ENCODE measurements around the gene EVI5. TPM values are rescaled to one million over a fixed set of nuclear protein-coding genes. Genes with fewer than 3 reads are reported as not detected.

Gene EVI5
- total and polyA plus RNA-seq, 4 experiments from 2014 or later: 0.16 to 1.7 (median 0.57) TPM

- H3K9me3 ChIP-seq (ENCODE audit: control insufficient read depth in 1 of 2, low read length in 2 of 2): no peaks in the 10 kb centered on the region
- POLR2A ChIA-PET (ENCODE audit: partially characterized antibody): interaction anchor here (0.9 kb wide), 1 partner anchor 14 kb away, joined by 5 read pairs; no protein-coding TSS in a partner anchor
- CTCF ChIA-PET (ENCODE audit: partially characterized antibody): no interaction called here
- DNase-seq: no peak
- H3K27me3 Mint-ChIP-seq: no peaks in the 10 kb centered on the region
- no peak overlapping the region for H3K27ac ChIP-seq (ENCODE audit: low read depth, low read length)
- H3K9me3 Mint-ChIP-seq: no peaks in the 10 kb centered on the region
- no peak overlapping the region for H3K4me3 ChIP-seq (ENCODE audit: low read length in 2 of 2)
- no peaks in the 10 kb centered on the region for H3K27me3 ChIP-seq (ENCODE audit: insufficient read depth, low read length)
- intact Hi-C loops (cut with micrococcal nuclease): no loop called here
- no peak overlapping the region for H3K27ac Mint-ChIP-seq
- H3K4me1 ChIP-seq (ENCODE audit: insufficient read depth, low read length): peaks cover 28% of the 10 kb centered on the region
- no peak overlapping the region for H3K4me3 Mint-ChIP-seq
- peaks cover 4 to 23% of the 10 kb centered on the region in 2 donors for H3K36me3 Mint-ChIP-seq
- peaks cover 24 to 47% (median 33%) of the 10 kb centered on the region in 4 donors for H3K4me1 Mint-ChIP-seq
- no peaks in the 10 kb centered on the region for H3K36me3 ChIP-seq (ENCODE audit: insufficient read depth, low read length)
These were observed 314.7 kb downstream of the EVI5 start for GRCh38 chr1:92470216-92470615.

- H3K27me3 ChIP-seq (ENCODE audit: insufficient read depth, low read length): no peaks in the 10 kb centered on the region
- no peaks in the 10 kb centered on the region for H3K36me3 ChIP-seq (ENCODE audit: insufficient read depth, low read length)
- no peak for DNase-seq
- no peaks in the 10 kb centered on the region for H3K9me3 Mint-ChIP-seq
- H3K4me1 ChIP-seq (ENCODE audit: insufficient read depth, low read length): peaks cover 29% of the 10 kb centered on the region
- H3K4me3 ChIP-seq (ENCODE audit: low read length in 2 of 2): no peak overlapping the region
- intact Hi-C loops (cut with micrococcal nuclease): no loop called here
- no peak overlapping the region for H3K27ac ChIP-seq (ENCODE audit: low read depth, low read length)
- ChIA-PET CTCF (ENCODE audit: partially characterized antibody) (interaction anchor here (1.1 to 1.6 kb wide), 2 partner anchors 71 to 157 kb away, joined by 3 read pairs; no protein-coding TSS in a partner anchor), POLR2A (ENCODE audit: partially characterized antibody) (interaction anchor here (0.7 to 3.0 kb wide), 6 partner anchors 9 to 524 kb away, joined by 3 to 14 read pairs (median 5); partner anchors contain the start of gene GFI1)
- H3K27ac Mint-ChIP-seq: peak overlapping the region in 1 of 7 donors; percentile 13
- no peaks in the 10 kb centered on the region for H3K27me3 Mint-ChIP-seq
- peaks cover 22 to 45% (median 31%) of the 10 kb centered on the region in 4 donors for H3K4me1 Mint-ChIP-seq
- H3K4me3 Mint-ChIP-seq: no peak overlapping the region
- H3K36me3 Mint-ChIP-seq: peaks cover 4 to 8% of the 10 kb centered on the region in 2 donors
- H3K9me3 ChIP-seq (ENCODE audit: control insufficient read depth in 1 of 2, low read length in 2 of 2): no peaks in the 10 kb centered on the region
These were observed 318.1 kb downstream of the EVI5 start for GRCh38 chr1:92466683-92467352.

GRCh38 chr1:92465256-92465647, 319.7 kb downstream of the EVI5 start:
- peaks cover 27 to 53% (median 34%) of the 10 kb centered on the region in 4 donors for H3K4me1 Mint-ChIP-seq
- ChIA-PET POLR2A (ENCODE audit: partially characterized antibody) (interaction anchor here (1.3 to 3.0 kb wide), 2 partner anchors 18 to 20 kb away, joined by 9 to 14 read pairs; no protein-coding TSS in a partner anchor), CTCF (ENCODE audit: partially characterized antibody) (interaction anchor here (1.0 to 1.3 kb wide), 2 partner anchors 17 to 21 kb away, joined by 3 to 5 read pairs; no protein-coding TSS in a partner anchor)
- peaks cover 2% of the 10 kb centered on the region in 2 donors for H3K36me3 Mint-ChIP-seq
- H3K4me3 ChIP-seq (ENCODE audit: low read length in 2 of 2): no peak overlapping the region
- H3K9me3 ChIP-seq (ENCODE audit: control insufficient read depth in 1 of 2, low read length in 2 of 2): no peaks in the 10 kb centered on the region
- H3K9me3 Mint-ChIP-seq: no peaks in the 10 kb centered on the region
- H3K4me1 ChIP-seq (ENCODE audit: insufficient read depth, low read length): peaks cover 32% of the 10 kb centered on the region
- H3K27me3 Mint-ChIP-seq: no peaks in the 10 kb centered on the region
- H3K4me3 Mint-ChIP-seq: no peak overlapping the region
- H3K27ac Mint-ChIP-seq: peak overlapping the region in 3 of 7 donors; percentile 6 to 62 (median 41)
- intact Hi-C loops (cut with micrococcal nuclease): no loop called here
- H3K36me3 ChIP-seq (ENCODE audit: insufficient read depth, low read length): no peaks in the 10 kb centered on the region
- H3K27me3 ChIP-seq (ENCODE audit: insufficient read depth, low read length): no peaks in the 10 kb centered on the region
- DNase-seq: no peak
- no peak overlapping the region for H3K27ac ChIP-seq (ENCODE audit: low read depth, low read length)

GRCh38 chr1:92464588-92465255, 320.2 kb downstream of the EVI5 start:
- CTCF ChIA-PET (ENCODE audit: partially characterized antibody): interaction anchor here (1.0 to 1.3 kb wide), 2 partner anchors 18 to 21 kb away, joined by 3 to 5 read pairs; no protein-coding TSS in a partner anchor
- H3K9me3 Mint-ChIP-seq: no peaks in the 10 kb centered on the region
- no peaks in the 10 kb centered on the region for H3K36me3 ChIP-seq (ENCODE audit: insufficient read depth, low read length)
- H3K4me1 ChIP-seq (ENCODE audit: insufficient read depth, low read length): peaks cover 38% of the 10 kb centered on the region
- H3K27me3 ChIP-seq (ENCODE audit: insufficient read depth, low read length): no peaks in the 10 kb centered on the region
- no peaks in the 10 kb centered on the region for H3K36me3 Mint-ChIP-seq
- no peaks in the 10 kb centered on the region for H3K9me3 ChIP-seq (ENCODE audit: control insufficient read depth in 1 of 2, low read length in 2 of 2)
- H3K27me3 Mint-ChIP-seq: no peaks in the 10 kb centered on the region
- H3K4me1 Mint-ChIP-seq: peaks cover 30 to 58% (median 37%) of the 10 kb centered on the region in 4 donors
- DNase-seq: no peak
- H3K4me3 Mint-ChIP-seq: peak overlapping the region in 4 of 8 donors; percentile 7 to 81 (median 62)
- POLR2A ChIA-PET (ENCODE audit: partially characterized antibody): interaction anchor here (1.3 to 3.0 kb wide), 2 partner anchors 18 to 21 kb away, joined by 9 to 14 read pairs; no protein-coding TSS in a partner anchor
- intact Hi-C loops (cut with micrococcal nuclease): loop anchor here (5.0 kb wide), 1 partner anchor 147 kb away; no protein-coding TSS in a partner anchor
- peak overlapping the region; percentile 6 to 72 (median 43) for H3K27ac Mint-ChIP-seq
- H3K4me3 ChIP-seq (ENCODE audit: low read length in 2 of 2): no peak overlapping the region
- H3K27ac ChIP-seq (ENCODE audit: low read depth, low read length): no peak overlapping the region

- Histone ChIP-seq H3K36me3 (ENCODE audit: insufficient read depth, low read length) (no peaks in the 10 kb centered on the region), H3K4me3 (ENCODE audit: low read length in 2 of 2) (no peak overlapping the region), H3K27ac (ENCODE audit: low read depth, low read length) (no peak overlapping the region), H3K27me3 (ENCODE audit: insufficient read depth, low read length) (no peaks in the 10 kb centered on the region), H3K4me1 (ENCODE audit: insufficient read depth, low read length) (peaks cover 33% of the 10 kb centered on the region), H3K9me3 (ENCODE audit: control insufficient read depth in 1 of 2, low read length in 2 of 2) (no peaks in the 10 kb centered on the region)
- intact Hi-C loops (cut with micrococcal nuclease): loop anchor here (1.0 to 5.0 kb wide), 2 partner anchors 138 to 144 kb away; no protein-coding TSS in a partner anchor
- ChIA-PET CTCF (ENCODE audit: partially characterized antibody) (interaction anchor here (1.9 kb wide), 1 partner anchor 135 kb away, joined by 9 read pairs; no protein-coding TSS in a partner anchor), POLR2A (ENCODE audit: partially characterized antibody) (interaction anchor here (2.0 kb wide), 1 partner anchor 24 kb away, joined by 5 read pairs; no protein-coding TSS in a partner anchor)
- Mint-ChIP-seq H3K4me1 (peaks cover 26 to 54% (median 34%) of the 10 kb centered on the region in 4 donors), H3K36me3 (no peaks in the 10 kb centered on the region), H3K4me3 (peak overlapping the region in 1 of 8 donors; percentile 50), H3K27me3 (no peaks in the 10 kb centered on the region), H3K27ac (no peak overlapping the region), H3K9me3 (no peaks in the 10 kb centered on the region)
- no peak for DNase-seq
These were observed 323.4 kb downstream of the EVI5 start for GRCh38 chr1:92461364-92462097.

- H3K36me3 Mint-ChIP-seq: no peaks in the 10 kb centered on the region
- no peaks in the 10 kb centered on the region for H3K9me3 ChIP-seq (ENCODE audit: control insufficient read depth in 1 of 2, low read length in 2 of 2)
- H3K4me3 Mint-ChIP-seq: peak overlapping the region in 6 of 8 donors; percentile 45 to 83 (median 72)
- no peak overlapping the region for H3K4me3 ChIP-seq (ENCODE audit: low read length in 2 of 2)
- H3K27ac ChIP-seq (ENCODE audit: low read depth, low read length): no peak overlapping the region
- no peaks in the 10 kb centered on the region for H3K27me3 Mint-ChIP-seq
- no peaks in the 10 kb centered on the region for H3K36me3 ChIP-seq (ENCODE audit: insufficient read depth, low read length)
- H3K27me3 ChIP-seq (ENCODE audit: insufficient read depth, low read length): no peaks in the 10 kb centered on the region
- intact Hi-C loops (cut with micrococcal nuclease): loop anchor here (5.0 kb wide), 1 partner anchor 143 kb away; no protein-coding TSS in a partner anchor
- peak overlapping the region in 5 of 7 donors; percentile 49 to 87 (median 72) for H3K27ac Mint-ChIP-seq
- peak in 1 of 5 donors; percentile 9 for DNase-seq
- CTCF ChIA-PET (ENCODE audit: partially characterized antibody): interaction anchor here (1.2 to 1.9 kb wide), 3 partner anchors 25 to 150 kb away, joined by 7 to 9 read pairs (median 7); no protein-coding TSS in a partner anchor
- peaks cover 22 to 43% (median 29%) of the 10 kb centered on the region in 4 donors for H3K4me1 Mint-ChIP-seq
- peaks cover 26% of the 10 kb centered on the region for H3K4me1 ChIP-seq (ENCODE audit: insufficient read depth, low read length)
- POLR2A ChIA-PET (ENCODE audit: partially characterized antibody): interaction anchor here (2.0 kb wide), 1 partner anchor 26 kb away, joined by 5 read pairs; no protein-coding TSS in a partner anchor
- H3K9me3 Mint-ChIP-seq: peaks cover 0 to 2% (median 0%) of the 10 kb centered on the region in 8 donors
These were observed 325.0 kb downstream of the EVI5 start for GRCh38 chr1:92459871-92460320.
